Prostate gland (tissue), 2 donors: Measurements from ENCODE around the gene HDAC4.

Source experiments
- POLR2AphosphoS5 ChIP-seq: sonication (generic); formaldehyde crosslinking; IDR thresholded peaks from one replicate; pipeline ENCODE4 v1.6.1; 2017; ENCODE audit warnings: antibody characterized with exemption
- TF ChIP-seq, protein P1 (sequence below), 4 experiments: fragments of 200-600 bp in 2 of 4; fragments of 450-650 bp in 2 of 4; sonication (generic) in 2 of 4; IDR thresholded peaks; 1 replicate in 3 of 4; 2 replicates in 1 of 4; pipeline ENCODE4 v1.5.1; 2016 to 2019; ENCODE audit warnings: antibody characterized with exemption in 4 of 4, mild to moderate bottlenecking in 2 of 4, moderate library complexity in 2 of 4

DNA sequence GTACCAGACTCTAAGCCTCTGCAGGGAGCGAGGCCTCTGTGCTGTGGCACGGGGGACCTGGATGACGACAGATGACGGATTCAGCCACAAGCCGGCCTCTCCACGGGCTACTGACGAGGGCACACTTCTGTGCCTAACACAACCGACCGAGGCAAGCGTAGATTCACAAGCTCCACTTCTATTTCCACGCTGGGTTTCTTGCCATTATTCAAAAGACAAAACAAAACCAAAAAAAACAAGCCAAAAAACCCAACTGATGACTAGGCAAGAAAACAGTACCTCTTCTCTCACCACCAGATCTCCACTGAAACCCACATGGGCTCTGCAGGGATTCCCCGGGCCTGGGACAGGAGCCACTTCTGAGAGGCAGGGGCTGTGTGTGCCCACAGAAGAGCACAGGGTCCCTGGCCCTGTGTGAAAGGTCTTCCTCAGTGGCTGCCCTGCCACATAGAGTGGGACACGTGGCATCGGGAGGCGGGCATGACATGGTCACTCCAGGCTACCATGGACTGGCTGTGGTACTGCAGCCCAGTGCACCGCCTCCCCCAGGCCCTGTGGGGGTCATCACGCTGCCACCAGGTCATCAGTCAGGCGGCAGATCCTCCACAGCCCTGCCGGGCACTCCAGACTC is 254.7 kb downstream of the HDAC4 start:
- TF ChIP-seq, protein P1, sequence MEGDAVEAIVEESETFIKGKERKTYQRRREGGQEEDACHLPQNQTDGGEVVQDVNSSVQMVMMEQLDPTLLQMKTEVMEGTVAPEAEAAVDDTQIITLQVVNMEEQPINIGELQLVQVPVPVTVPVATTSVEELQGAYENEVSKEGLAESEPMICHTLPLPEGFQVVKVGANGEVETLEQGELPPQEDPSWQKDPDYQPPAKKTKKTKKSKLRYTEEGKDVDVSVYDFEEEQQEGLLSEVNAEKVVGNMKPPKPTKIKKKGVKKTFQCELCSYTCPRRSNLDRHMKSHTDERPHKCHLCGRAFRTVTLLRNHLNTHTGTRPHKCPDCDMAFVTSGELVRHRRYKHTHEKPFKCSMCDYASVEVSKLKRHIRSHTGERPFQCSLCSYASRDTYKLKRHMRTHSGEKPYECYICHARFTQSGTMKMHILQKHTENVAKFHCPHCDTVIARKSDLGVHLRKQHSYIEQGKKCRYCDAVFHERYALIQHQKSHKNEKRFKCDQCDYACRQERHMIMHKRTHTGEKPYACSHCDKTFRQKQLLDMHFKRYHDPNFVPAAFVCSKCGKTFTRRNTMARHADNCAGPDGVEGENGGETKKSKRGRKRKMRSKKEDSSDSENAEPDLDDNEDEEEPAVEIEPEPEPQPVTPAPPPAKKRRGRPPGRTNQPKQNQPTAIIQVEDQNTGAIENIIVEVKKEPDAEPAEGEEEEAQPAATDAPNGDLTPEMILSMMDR (IDR thresholded peaks at IDR 0.05) = no peak
- TF ChIP-seq POLR2AphosphoS5 = no peak
